Uterus (tissue), 2 donors: Measurements from ENCODE around the gene IRF1.

Experiments used
- CTCF ChIP-seq, 4 experiments: fragments of 200-600 bp in 2 of 4; fragments of 450-650 bp in 2 of 4; sonication (generic) in 2 of 4; IDR thresholded peaks; one replicate each; pipeline ENCODE4 v1.5.1; 2016 to 2019; ENCODE audit warnings: antibody characterized with exemption in 4 of 4, mild to moderate bottlenecking in 2 of 4, moderate library complexity in 1 of 4
- POLR2A ChIP-seq, 2 donors: fragments of 450-650 bp; IDR thresholded peaks; one replicate each; pipeline ENCODE4 v1.6.1; 2016; ENCODE audit warnings: antibody characterized with exemption in 2 of 2, mild to moderate bottlenecking in 1 of 2, moderate library complexity in 1 of 2

- TF ChIP-seq CTCF (IDR thresholded peaks at IDR 0.05) (no peak), POLR2A (IDR thresholded peaks at IDR 0.05) (no peak)
Measured at GRCh38 chr5:132433141-132433540, 57.4 kb downstream of the IRF1 start.
